ENCODE results near the gene AGRN. TPM values are rescaled to one million over a fixed set of nuclear protein-coding genes. Genes with fewer than 3 reads are reported as not detected.

AGRN gene
- total and polyA plus RNA-seq, 5 donors from 2014 or later: 0.06 to 4.2 (median 0.29) TPM; not detected in 1

DNA sequence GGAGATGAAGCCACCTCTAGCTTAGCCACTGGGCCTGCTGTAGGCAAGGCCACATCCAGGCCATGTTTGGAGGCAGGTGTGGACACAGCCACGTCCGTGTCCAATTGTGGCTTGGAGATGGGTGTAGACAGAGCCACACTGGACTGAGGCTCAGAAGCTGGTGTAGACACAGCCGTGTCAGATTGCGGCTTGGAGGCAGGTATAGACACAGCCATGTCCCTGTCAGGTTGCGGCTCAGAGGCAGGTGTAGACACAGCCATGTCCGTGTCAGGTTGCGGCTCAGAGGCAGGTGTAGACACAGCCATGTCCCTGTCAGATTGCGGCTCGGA lies 40.2 kb upstream of the AGRN start:
- no peaks in the 10 kb centered on the region for H3K36me3 ChIP-seq (ENCODE audit: control insufficient read depth, insufficient read depth, low read length)
- peaks cover 0 to 7% (median 0%) of the 10 kb centered on the region in 7 donors for H3K9me3 Mint-ChIP-seq
- peaks cover 15% of the 10 kb centered on the region for H3K27me3 Mint-ChIP-seq
- H3K27me3 ChIP-seq (ENCODE audit: control insufficient read depth, insufficient read depth, low read length): no peaks in the 10 kb centered on the region
- peaks cover 12% of the 10 kb centered on the region for H3K4me1 ChIP-seq (ENCODE audit: control insufficient read depth, insufficient read depth, low read length, poor library complexity, severe bottlenecking)
- no peak overlapping the region for H3K27ac ChIP-seq (ENCODE audit: insufficient read depth, low read length, poor library complexity, severe bottlenecking)
- peaks cover 0 to 9% (median 0%) of the 10 kb centered on the region in 4 donors for H3K4me1 Mint-ChIP-seq
- H3K36me3 Mint-ChIP-seq: no peaks in the 10 kb centered on the region
- H3K4me3 ChIP-seq (ENCODE audit: low read depth, low read length): no peak overlapping the region
- no peak overlapping the region for H3K4me3 Mint-ChIP-seq
- ATAC-seq (ENCODE audit: low read depth in 2 of 2): no peak
- no peaks in the 10 kb centered on the region for H3K9me3 ChIP-seq (ENCODE audit: control insufficient read depth in 2 of 2, low read length in 2 of 2)
- no peak overlapping the region for H3K27ac Mint-ChIP-seq
- no peak for DNase-seq

DNA sequence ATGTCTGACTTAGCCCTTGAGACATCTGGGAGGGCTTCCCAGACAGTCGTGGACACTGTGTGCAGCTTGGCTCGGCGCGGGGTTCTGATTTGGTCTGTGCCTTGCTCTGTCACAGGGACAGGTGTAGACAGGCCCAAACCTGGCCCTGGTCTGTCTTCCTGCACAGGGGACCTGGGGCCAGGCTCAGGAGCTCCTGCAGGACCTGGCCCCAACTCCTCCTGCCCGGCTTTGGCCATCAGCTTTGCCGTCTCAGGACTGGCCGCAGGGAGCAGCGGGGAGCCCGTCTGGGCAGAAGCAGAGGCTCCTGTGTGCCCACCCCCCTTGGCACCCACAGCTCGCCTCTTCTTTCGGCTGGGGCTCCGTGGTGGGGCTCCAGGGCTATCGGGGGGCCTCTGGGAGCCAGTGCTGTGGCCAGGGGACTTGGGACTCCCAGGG lies 39.8 kb upstream of the AGRN start:
- H3K9me3 ChIP-seq (ENCODE audit: control insufficient read depth in 2 of 2, low read length in 2 of 2): no peaks in the 10 kb centered on the region
- DNase-seq: no peak
- H3K27ac Mint-ChIP-seq: no peak overlapping the region
- H3K27me3 Mint-ChIP-seq: peaks cover 20% of the 10 kb centered on the region
- peaks cover 12% of the 10 kb centered on the region for H3K4me1 ChIP-seq (ENCODE audit: control insufficient read depth, insufficient read depth, low read length, poor library complexity, severe bottlenecking)
- H3K9me3 Mint-ChIP-seq: peaks cover 0 to 7% (median 0%) of the 10 kb centered on the region in 7 donors
- H3K4me3 ChIP-seq (ENCODE audit: low read depth, low read length): no peak overlapping the region
- H3K4me1 Mint-ChIP-seq: peaks cover 0 to 9% (median 0%) of the 10 kb centered on the region in 4 donors
- H3K27me3 ChIP-seq (ENCODE audit: control insufficient read depth, insufficient read depth, low read length): peaks cover 1% of the 10 kb centered on the region
- no peaks in the 10 kb centered on the region for H3K36me3 Mint-ChIP-seq
- no peak overlapping the region for H3K4me3 Mint-ChIP-seq
- no peaks in the 10 kb centered on the region for H3K36me3 ChIP-seq (ENCODE audit: control insufficient read depth, insufficient read depth, low read length)
- no peak for ATAC-seq (ENCODE audit: low read depth in 2 of 2)
- no peak overlapping the region for H3K27ac ChIP-seq (ENCODE audit: insufficient read depth, low read length, poor library complexity, severe bottlenecking)

DNA sequence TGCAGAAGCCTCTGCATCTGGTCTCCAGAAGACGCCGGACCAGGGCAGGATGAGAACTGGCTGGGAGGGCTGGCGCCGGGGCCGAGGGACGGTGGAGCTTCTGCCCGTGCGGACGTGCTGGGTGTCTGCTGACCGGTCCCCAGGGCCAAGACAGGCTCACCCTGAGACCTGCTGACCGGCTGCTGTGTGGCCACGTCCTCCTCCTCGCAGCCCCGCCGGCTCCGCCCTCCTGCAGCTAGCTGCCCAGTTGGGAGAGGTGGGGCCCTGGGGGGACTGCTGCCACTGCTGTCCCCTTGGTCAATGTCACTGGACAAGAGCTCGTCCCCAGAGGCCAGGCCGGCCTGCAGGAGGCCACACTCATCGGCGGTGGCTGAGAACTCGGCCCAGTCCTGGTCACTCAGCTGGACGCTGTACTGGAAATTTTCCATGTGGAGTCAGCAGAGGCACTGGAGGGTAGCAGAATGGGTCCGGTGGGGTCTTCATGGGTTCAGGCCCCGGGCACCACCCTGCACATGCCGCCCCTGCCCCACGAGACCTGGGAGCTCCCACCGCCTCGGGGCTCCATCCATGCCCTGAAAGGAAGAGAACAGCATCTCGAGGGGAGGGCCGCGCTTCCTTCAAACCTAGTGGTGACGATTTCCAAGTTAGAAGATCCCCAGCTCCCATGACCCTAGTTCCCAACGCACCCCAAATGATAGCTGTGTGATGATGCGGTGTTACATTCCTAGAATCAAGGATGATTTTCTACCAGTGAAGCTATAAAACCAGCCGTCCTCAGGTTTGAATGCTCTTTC lies 39.1 kb upstream of the AGRN start:
- peaks cover 21% of the 10 kb centered on the region for H3K27me3 Mint-ChIP-seq
- H3K27ac Mint-ChIP-seq: no peak overlapping the region
- H3K4me1 Mint-ChIP-seq: peaks cover 0 to 6% (median 0%) of the 10 kb centered on the region in 4 donors
- no peak overlapping the region for H3K4me3 ChIP-seq (ENCODE audit: low read depth, low read length)
- no peaks in the 10 kb centered on the region for H3K9me3 ChIP-seq (ENCODE audit: control insufficient read depth in 2 of 2, low read length in 2 of 2)
- peaks cover 0 to 7% (median 0%) of the 10 kb centered on the region in 7 donors for H3K9me3 Mint-ChIP-seq
- no peak overlapping the region for H3K27ac ChIP-seq (ENCODE audit: insufficient read depth, low read length, poor library complexity, severe bottlenecking)
- no peaks in the 10 kb centered on the region for H3K36me3 ChIP-seq (ENCODE audit: control insufficient read depth, insufficient read depth, low read length)
- H3K27me3 ChIP-seq (ENCODE audit: control insufficient read depth, insufficient read depth, low read length): peaks cover 3% of the 10 kb centered on the region
- no peak for ATAC-seq (ENCODE audit: low read depth in 2 of 2)
- no peak overlapping the region for H3K4me3 Mint-ChIP-seq
- DNase-seq: no peak
- no peaks in the 10 kb centered on the region for H3K36me3 Mint-ChIP-seq
- H3K4me1 ChIP-seq (ENCODE audit: control insufficient read depth, insufficient read depth, low read length, poor library complexity, severe bottlenecking): peaks cover 10% of the 10 kb centered on the region

DNA sequence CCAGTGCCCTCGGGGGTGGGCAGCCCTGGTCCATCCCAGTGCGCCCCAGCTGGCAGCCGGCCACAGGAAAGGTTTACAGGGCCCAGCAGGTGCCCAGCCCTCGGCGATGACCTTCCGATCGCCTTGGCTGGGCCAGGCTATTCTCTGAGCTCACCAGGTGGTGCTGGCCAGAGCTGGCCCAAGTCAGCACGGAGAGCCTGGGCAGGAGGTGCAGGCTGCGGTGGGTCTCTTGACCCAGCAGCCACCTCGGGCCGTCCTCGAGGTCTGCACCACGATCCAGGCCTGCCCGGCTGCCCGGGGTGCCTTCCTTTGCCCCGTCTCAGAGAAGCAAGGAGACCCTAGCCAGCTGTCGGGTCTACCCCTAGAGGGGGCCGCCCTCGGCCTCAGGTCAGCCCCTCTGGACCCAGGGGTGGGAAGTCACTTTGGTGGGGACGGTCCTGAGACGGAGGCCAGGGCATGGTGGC lies 38.4 kb upstream of the AGRN start:
- H3K36me3 ChIP-seq (ENCODE audit: control insufficient read depth, insufficient read depth, low read length): no peaks in the 10 kb centered on the region
- H3K9me3 Mint-ChIP-seq: peaks cover 0 to 7% (median 0%) of the 10 kb centered on the region in 7 donors
- no peak overlapping the region for H3K4me3 Mint-ChIP-seq
- no peak overlapping the region for H3K27ac Mint-ChIP-seq
- H3K4me1 ChIP-seq (ENCODE audit: control insufficient read depth, insufficient read depth, low read length, poor library complexity, severe bottlenecking): peaks cover 4% of the 10 kb centered on the region
- H3K4me1 Mint-ChIP-seq: peaks cover 0 to 4% (median 0%) of the 10 kb centered on the region in 4 donors
- H3K27me3 ChIP-seq (ENCODE audit: control insufficient read depth, insufficient read depth, low read length): peaks cover 3% of the 10 kb centered on the region
- no peaks in the 10 kb centered on the region for H3K36me3 Mint-ChIP-seq
- ATAC-seq (ENCODE audit: low read depth in 2 of 2): no peak
- no peak for DNase-seq
- H3K27me3 Mint-ChIP-seq: peaks cover 23% of the 10 kb centered on the region
- H3K4me3 ChIP-seq (ENCODE audit: low read depth, low read length): no peak overlapping the region
- no peak overlapping the region for H3K27ac ChIP-seq (ENCODE audit: insufficient read depth, low read length, poor library complexity, severe bottlenecking)
- H3K9me3 ChIP-seq (ENCODE audit: control insufficient read depth in 2 of 2, low read length in 2 of 2): no peaks in the 10 kb centered on the region

- no peak for DNase-seq
- H3K27ac Mint-ChIP-seq: no peak within 1 kb of the TSS
- H3K9me3 ChIP-seq (ENCODE audit: control insufficient read depth in 2 of 2, low read length in 2 of 2): no peaks in the 10 kb centered on the region
- H3K4me3 Mint-ChIP-seq: no peak within 1 kb of the TSS
- H3K36me3 ChIP-seq (ENCODE audit: control insufficient read depth, insufficient read depth, low read length): no peaks in the 10 kb centered on the region
- no peak within 1 kb of the TSS for H3K27ac ChIP-seq (ENCODE audit: insufficient read depth, low read length, poor library complexity, severe bottlenecking)
- no peaks in the 10 kb centered on the region for H3K36me3 Mint-ChIP-seq
- ATAC-seq (ENCODE audit: low read depth in 2 of 2): no peak
- H3K27me3 Mint-ChIP-seq: peaks cover 25% of the 10 kb centered on the region
- peaks cover 0 to 4% (median 0%) of the 10 kb centered on the region in 4 donors for H3K4me1 Mint-ChIP-seq
- H3K4me3 ChIP-seq (ENCODE audit: low read depth, low read length): no peak within 1 kb of the TSS
- peaks cover 3% of the 10 kb centered on the region for H3K27me3 ChIP-seq (ENCODE audit: control insufficient read depth, insufficient read depth, low read length)
- peaks cover 0 to 7% (median 0%) of the 10 kb centered on the region in 7 donors for H3K9me3 Mint-ChIP-seq
- peaks cover 4% of the 10 kb centered on the region for H3K4me1 ChIP-seq (ENCODE audit: control insufficient read depth, insufficient read depth, low read length, poor library complexity, severe bottlenecking)
Measured at GRCh38 chr1:981955-982558, 37.9 kb upstream of the AGRN start, which contains the start of gene PERM1. Gene PERM1, minus strand, starts transcription at chr1:982093. Its CDS starts 1,064 bp downstream, at chr1:981029.

DNA sequence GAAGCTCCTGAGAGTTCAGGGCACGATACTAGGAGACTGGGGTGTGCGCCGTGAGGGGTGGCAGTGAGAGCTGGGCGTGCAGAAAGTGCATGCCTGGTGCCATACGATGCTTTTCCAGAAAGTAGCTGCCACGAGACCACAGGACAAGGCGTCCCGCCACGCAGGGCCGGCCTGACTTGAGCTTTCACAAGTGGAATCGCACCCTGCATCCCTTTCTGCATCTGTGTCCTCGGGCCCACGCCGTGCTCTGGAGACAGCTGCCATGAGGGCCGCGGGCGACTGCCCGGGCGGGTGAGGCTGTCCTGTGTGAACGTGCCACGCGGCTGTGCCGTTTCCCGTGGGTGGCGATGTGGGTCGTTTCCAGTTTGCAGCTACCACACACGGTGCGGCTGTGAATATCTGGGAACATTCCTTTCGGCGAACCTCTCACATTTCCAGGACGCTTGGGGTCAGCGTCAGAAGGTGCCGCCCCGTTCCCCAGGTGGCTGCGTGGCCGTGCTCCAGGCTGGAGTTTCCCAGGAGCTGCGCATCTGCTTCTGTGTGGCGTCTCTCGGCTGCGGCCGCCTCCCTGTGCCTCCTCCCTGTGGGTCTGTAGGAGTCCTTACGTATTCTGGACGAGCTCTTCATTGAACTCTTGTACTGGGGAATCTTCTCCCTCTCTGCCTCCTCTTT lies 37.0 kb upstream of the AGRN start:
- no peaks in the 10 kb centered on the region for H3K9me3 ChIP-seq (ENCODE audit: control insufficient read depth in 2 of 2, low read length in 2 of 2)
- DNase-seq (no peak), ATAC-seq (ENCODE audit: low read depth in 2 of 2) (no peak)
- Mint-ChIP-seq H3K27ac (no peak overlapping the region), H3K36me3 (no peaks in the 10 kb centered on the region), H3K4me1 (peaks cover 0 to 4% (median 0%) of the 10 kb centered on the region in 4 donors), H3K9me3 (peaks cover 0 to 7% (median 0%) of the 10 kb centered on the region in 7 donors), H3K27me3 (peaks cover 32% of the 10 kb centered on the region), H3K4me3 (no peak overlapping the region)
- H3K4me3 ChIP-seq (ENCODE audit: low read depth, low read length): no peak overlapping the region
- no peak overlapping the region for H3K27ac ChIP-seq (ENCODE audit: insufficient read depth, low read length, poor library complexity, severe bottlenecking)
- peaks cover 4% of the 10 kb centered on the region for H3K4me1 ChIP-seq (ENCODE audit: control insufficient read depth, insufficient read depth, low read length, poor library complexity, severe bottlenecking)
- peaks cover 3% of the 10 kb centered on the region for H3K27me3 ChIP-seq (ENCODE audit: control insufficient read depth, insufficient read depth, low read length)
- H3K36me3 ChIP-seq (ENCODE audit: control insufficient read depth, insufficient read depth, low read length): no peaks in the 10 kb centered on the region

DNA sequence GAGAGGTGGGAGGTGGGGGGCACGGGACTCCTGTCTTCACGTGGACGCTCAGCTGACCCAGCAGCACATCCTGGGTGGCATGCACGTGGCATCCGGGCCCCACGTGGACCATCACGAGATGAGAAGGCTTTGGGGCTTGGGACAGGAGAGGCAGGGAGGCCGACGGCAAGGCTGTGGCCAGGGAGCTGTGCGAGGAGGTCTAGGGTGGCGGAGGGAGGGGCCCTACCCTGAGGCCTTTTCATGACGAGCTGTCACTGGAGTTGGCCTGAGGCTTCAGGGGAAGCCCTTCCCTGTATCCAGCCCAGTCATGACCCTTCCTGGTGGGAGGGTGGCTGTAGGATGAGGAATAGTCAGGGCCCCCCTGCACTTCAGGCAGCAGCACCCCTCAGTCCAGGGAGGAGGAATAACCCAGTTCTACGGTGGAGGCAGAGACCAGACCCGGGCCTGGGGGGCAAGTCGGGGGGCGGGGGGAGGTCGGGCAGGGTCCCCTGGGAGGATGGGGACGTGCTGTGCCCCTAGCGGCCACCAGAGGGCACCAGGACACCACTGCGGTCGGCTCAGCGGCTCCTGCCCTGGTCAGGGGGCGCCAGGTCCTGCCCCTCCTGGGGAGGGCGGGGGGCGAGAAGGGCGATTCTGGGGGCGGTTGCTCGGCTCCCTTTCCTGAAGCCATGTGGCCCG lies 36.0 kb upstream of the AGRN start:
- H3K27me3 Mint-ChIP-seq: peaks cover 42% of the 10 kb centered on the region
- Histone ChIP-seq H3K36me3 (ENCODE audit: control insufficient read depth, insufficient read depth, low read length) (no peaks in the 10 kb centered on the region), H3K4me3 (ENCODE audit: low read depth, low read length) (no peak overlapping the region), H3K27me3 (ENCODE audit: control insufficient read depth, insufficient read depth, low read length) (peaks cover 3% of the 10 kb centered on the region), H3K9me3 (ENCODE audit: control insufficient read depth in 2 of 2, low read length in 2 of 2) (no peaks in the 10 kb centered on the region), H3K27ac (ENCODE audit: insufficient read depth, low read length, poor library complexity, severe bottlenecking) (no peak overlapping the region), H3K4me1 (ENCODE audit: control insufficient read depth, insufficient read depth, low read length, poor library complexity, severe bottlenecking) (peaks cover 4% of the 10 kb centered on the region)
- peak; percentile 61 to 64 for ATAC-seq (ENCODE audit: low read depth in 2 of 2)
- peaks cover 0 to 3% (median 0%) of the 10 kb centered on the region in 7 donors for H3K9me3 Mint-ChIP-seq
- DNase-seq: peak; percentile 35 to 54 (median 45)
- H3K27ac Mint-ChIP-seq: no peak overlapping the region
- H3K4me3 Mint-ChIP-seq: no peak overlapping the region
- no peaks in the 10 kb centered on the region for H3K4me1 Mint-ChIP-seq
- no peaks in the 10 kb centered on the region for H3K36me3 Mint-ChIP-seq

Measured in CD4-positive, CD25-positive, alpha-beta regulatory T cell (primary cell).